8988T (cell line): ENCODE data around the gene EXD3.

Experiments used
- DNase-seq: peaks from one replicate; pipeline ENCODE4 v3.0.0; 2011

The EXD3 gene

DNA sequence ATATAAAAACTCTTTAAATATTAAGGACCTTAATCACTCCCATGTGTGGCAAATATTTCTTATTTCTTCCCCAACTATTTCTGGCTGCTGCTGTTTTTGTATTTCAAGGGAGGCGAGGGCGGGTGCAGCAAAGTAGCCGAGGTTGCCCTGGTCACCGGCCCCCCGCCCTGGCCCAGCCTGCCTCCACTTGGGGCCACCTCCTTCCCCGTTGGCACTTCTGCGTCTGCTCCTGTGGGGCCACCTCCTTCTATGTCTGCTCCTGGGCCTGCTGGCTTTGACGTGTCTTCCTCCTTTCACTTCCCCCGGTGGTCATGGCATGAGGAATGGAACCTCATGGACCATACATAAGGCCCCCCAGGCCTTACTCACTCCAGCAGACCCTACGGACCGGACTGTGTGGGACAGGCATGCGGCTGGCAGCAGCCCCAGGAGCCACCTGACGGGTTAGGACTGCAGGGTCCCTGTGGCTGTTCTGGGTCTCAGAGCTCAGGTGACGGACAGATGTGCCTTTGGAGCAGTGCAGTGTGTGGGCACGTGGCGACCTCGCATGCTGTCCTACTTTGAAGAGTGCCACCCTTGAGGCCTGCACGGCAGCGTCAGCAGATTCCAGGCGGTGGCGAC is 24.0 kb upstream of the EXD3 start:
- DNase-seq: no peak

- DNase-seq: no peak
These were observed 23.0 kb upstream of the EXD3 start for GRCh38 chr9:137445930-137446431.

DNA sequence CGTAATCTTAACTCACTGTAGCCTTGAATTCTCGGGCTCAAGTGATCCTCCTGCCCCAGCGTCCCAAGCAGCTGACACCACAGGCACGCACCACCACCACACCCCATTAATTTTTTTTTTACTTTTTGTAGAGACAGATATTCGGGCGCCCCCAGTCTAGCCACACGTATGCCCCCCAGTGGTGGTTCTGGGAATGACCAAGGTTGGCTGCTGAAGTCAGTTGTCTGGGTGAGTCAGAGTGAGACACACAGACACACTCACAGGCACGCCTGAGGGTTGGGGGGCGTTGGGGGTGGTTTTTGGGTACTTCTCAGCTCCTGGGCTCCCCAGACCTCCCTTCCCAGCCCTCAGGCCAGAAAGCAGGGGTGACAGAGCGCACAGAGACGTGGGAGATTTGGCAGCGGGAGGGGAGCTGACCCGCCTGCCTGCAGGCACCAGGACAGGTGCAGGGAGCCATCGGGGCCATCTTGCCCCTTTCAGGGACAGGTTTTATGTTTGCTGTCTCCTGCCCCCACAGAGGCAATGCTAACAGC is 22.4 kb upstream of the EXD3 start:
- no peak for DNase-seq

DNA sequence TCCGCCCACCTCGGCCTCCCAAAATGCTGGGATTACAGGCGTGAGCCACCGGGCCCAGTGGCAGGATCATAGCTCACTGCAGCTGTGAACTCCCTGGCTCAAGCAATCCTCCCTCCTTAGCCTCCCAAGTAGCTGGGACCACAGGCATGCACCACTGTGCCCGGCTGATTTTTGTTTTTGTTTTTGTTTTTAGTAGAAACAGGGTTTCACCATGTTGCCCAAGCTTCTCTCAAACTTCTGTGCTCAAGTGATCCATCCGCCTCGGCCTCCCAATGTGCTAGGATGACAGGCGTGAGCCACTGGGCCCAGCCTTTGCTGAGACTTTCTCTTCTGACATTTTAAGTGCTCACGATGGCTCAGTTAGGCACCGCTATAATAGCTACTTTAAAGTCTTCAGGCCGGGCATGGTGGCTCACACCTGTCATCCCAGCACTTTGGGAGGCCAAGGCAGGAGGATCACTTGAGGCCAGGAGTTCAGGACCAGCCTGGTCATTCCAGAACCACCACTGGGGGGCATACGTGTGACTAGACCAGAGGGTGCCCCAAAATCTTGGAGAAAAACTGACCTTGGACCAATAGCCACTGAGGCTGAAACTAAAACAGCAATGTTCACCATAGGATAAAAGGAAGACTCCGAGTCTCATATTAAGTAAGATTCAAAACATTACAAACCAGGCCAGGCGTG is 21.3 kb upstream of the EXD3 start:
- DNase-seq: no peak

DNA sequence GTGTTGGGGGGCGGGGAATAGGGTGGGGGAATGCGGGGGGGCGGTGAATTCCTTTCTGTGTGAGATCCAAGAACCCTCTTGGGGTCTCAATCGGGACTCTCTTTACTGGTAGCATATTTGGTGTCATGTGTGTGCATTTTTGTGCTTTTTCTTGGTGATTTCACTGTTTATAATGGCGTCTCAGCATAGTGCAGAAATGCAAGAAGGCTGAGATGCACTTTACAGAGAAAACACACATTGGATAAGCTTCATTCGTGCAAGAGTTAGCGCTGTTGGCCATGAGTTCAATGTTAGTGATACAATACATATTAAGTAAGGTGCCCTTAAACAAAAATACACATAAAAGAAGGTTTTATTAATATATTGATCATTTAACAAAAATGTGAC is 19.0 kb upstream of the EXD3 start:
- no peak for DNase-seq

DNA sequence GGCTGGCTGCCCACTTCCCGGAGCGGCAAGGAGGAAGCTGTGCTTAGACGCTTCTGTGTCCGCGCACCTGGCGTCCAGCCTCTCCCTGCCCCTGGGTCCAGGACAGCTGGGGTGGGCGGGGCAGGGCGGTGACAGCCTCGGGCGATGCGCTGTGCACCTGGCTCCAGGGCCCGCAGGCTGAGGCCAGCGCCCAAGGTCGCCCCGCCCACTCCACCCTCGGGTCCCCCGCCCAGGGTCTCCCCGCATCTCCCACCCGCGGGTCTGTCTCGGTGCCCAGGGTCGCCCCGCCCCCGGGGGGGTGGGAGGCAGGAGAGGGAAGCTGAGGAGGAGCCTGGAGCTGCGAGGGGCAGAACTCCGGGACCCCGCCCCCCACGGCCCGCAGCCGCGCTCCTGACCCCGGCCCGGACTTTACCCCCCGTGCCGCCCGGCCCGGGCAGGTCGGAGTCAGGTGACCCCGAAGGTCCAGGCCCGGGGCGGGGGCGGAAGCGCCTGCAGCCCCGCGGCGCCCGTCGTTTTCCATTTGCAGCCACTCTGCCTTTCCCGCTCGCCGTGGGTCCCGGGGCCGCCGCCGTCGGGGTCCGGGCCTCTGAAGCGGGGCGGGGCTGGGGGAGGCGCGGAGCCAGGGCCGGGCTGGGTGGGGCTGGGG is 18.4 kb upstream of the EXD3 start, which contains the start of gene ENTPD8:
TSS of gene ENTPD8 (minus strand) at position 69 of the 646 bp plus-strand sequence. CDS start 3,072 bp downstream, outside the sequence.
- peak; percentile 98 for DNase-seq

DNA sequence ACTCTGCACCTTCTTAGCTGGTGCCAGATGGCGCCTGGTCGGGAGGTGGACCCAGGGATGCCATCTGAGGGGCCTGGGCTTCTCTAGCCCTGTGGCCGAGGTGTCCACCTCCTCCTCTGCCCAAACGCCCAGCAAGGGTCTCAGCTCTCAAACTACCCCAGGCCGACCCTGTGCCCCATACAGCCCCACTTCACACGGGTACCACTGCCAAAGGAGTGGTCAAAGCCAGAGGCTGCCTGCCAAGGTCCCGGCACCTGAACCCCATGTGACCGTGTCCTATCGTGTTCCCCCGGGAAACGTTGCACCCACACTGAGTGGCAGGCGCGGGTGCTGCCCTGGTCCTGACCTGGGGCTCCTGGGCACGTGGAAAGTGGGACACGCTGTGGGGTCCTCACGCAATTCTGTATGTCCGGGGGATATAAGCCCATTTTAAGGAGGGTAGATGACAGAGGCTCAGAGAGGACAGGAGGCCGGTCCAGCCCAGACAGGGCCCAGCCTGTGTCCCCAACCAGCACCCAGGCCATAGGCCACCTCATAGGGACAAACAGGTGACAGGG is 16.3 kb upstream of the EXD3 start:
- DNase-seq: peak; percentile 46

GRCh38 chr9:137438591-137439157 is 15.7 kb upstream of the EXD3 start:
- peak; percentile 28 for DNase-seq

- DNase-seq: peak; percentile 37
These were observed 15.0 kb upstream of the EXD3 start for GRCh38 chr9:137437691-137438590.

DNA sequence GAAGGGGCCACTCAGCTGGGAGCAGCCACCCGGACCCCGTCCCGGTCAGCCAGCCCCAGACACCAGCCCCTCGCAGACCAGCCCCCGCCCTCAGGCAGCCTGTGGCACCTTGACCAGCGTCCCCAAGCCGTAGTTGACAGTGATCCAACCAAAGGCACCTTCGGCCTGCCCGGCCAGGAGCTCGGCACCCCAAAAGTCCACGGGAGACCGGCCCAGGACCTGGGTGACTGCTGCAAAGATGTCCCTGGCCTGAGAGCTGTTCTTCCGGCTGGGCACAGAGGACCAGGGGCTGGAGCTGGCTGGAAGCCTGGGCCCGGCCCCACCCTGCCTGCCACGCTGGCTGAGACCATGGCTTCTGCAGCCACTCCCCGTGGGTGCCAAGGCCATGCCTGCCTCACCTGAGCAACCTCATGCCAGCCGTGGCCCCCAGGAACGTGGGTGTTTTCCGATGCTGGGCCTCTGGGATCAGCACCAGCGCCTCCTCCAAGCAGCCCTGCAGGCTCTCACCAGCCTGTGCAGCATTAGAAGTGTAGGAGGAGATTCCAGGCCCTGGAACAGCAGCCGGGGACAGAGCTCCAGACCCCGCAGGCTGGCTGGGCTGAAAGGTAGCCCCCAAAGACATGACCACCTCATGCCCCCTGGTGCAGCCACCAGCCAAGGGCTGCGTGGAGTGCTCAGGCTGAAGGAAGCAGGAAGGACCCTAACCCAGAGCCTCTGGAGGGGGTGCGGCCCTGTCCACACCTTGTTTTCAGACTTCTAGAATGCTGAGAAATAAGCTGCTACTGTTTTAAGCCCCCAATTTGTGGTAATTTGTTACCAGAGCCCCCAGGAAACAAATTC is 14.0 kb upstream of the EXD3 start:
- peak; percentile 48 for DNase-seq

DNA sequence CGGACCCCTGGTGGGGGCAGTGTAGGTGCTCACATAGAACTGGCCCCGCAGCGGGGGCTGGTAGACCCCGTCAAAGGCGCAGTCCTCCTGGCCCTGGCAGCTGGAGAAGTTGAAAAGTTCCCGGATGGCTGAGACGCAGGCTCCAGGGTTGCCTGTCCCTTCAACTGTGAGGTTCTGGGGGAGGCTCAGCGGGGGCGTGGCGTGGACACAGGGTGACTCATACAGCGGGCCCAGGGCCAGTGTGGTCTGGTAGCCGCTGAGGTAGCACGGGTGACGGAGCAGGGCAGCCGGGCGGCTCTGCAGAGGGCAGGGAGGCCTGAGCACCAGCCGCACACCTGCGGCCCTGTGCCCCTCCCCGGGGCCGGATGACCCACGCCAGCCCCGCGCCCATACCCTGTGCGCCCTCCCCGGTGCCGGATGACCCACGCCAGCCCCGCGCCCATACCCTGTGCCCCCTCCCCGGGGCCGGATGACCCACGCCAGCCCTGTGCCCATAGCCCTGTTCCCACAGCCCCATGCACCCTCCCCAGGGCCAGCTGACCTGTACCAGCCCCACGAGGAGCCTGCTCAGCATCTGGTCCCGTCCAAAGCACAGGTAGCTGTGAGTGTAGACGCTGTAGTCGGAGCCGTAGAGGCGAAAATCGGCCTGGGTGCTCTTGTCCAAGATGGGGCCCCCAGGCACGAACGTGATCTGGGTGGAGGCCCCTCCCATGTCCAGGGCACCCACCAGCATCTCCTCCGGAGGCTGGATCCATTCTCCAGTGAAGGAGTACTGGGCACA is 13.2 kb upstream of the EXD3 start:
- peak; percentile 83 for DNase-seq

DNA sequence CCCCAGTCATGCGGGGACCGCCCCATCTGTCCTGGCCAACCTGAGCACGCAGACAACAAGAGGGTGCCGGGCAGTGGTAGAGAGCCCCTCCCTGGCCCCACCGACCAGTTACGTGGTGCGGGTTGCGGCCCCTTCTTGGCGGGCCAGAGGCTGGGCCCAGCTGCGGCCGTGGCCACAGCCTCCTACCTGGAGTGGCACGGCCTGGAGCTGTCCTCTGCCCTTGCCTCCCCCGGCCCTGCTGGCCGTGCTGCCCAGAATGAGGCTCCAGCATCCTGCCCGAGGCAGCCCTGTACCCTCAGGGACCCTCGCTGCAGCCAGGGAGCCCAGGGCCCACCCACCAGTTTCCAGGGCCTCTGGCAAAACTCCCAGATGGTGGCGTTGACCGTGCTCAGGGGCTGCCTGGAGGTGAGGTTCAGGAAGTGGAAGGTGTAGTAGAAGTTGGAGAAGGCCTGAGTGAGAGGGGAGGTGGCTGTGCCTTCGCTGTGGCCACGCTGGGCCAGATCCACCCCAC is 12.5 kb upstream of the EXD3 start:
- no peak for DNase-seq

- peak; percentile 33 for DNase-seq
These were observed 11.8 kb upstream of the EXD3 start for GRCh38 chr9:137434498-137435380.

GRCh38 chr9:137433916-137434431 is 11.0 kb upstream of the EXD3 start:
- DNase-seq: peak; percentile 8

- no peak for DNase-seq
These were observed 10.5 kb upstream of the EXD3 start for GRCh38 chr9:137433349-137433915.

GRCh38 chr9:137432687-137433348 is 9.9 kb upstream of the EXD3 start:
- peak; percentile 19 for DNase-seq

GRCh38 chr9:137431416-137431931 is 8.5 kb upstream of the EXD3 start:
- no peak for DNase-seq
